IMR-90 (cell line): ENCODE results near the gene CAMK2D. TPM values are rescaled to one million over a fixed set of nuclear protein-coding genes. Genes with fewer than 3 reads are reported as not detected.

Experiments used
- ATAC-seq: fragments of 200-7000 bp; cut with Tn5 transposase; 2 replicates; pipeline ENCODE4 v1.9.1; 2020; ENCODE audit warnings: low read depth, mild to moderate bottlenecking, moderate library complexity
- BruUV-seq: library from RNA; stranded (reverse); fragments of 400-500 nt; replicated peaks from 2 replicates; lab custom pipeline; 2021; lab: Mats Ljungman, UMichigan
- CTCF ChIA-PET: fragments of 300-600 bp; formaldehyde crosslinking; extraction: SDS; loops from one replicate; lab custom pipeline; 2021; ENCODE audit warnings: antibody characterized with exemption; lab: Yijun Ruan, JAX
- POLR2A ChIA-PET: fragments of 300-600 bp; sonication (Branson Sonifier 250); formaldehyde crosslinking; loops from one replicate; lab custom pipeline; 2022; ENCODE audit warnings: antibody characterized with exemption; ENCODE audit not compliant: unreplicated experiment; lab: Charles Lee
- DNase-seq: peaks from one replicate; pipeline ENCODE4 v3.0.0; 2013
- H2AFZ ChIP-seq: replicated peaks from 2 replicates; pipeline ENCODE3; 2013; ENCODE audit warnings: low read length, mild to moderate bottlenecking; ENCODE audit not compliant: poor library complexity
- H2AK5ac ChIP-seq: 2 replicates; pipeline ENCODE4 v1.6.1; 2013; ENCODE audit warnings: low read depth, low read length, inconsistent platforms
- H2AK9ac ChIP-seq: replicated peaks from 2 replicates; pipeline ENCODE3; 2013; ENCODE audit warnings: mild to moderate bottlenecking, low read depth, low read length, moderate library complexity; ENCODE audit not compliant: poor library complexity
- H2BK120ac ChIP-seq: 2 replicates; pipeline ENCODE4 v1.6.1; 2013; ENCODE audit warnings: low read depth, low read length, inconsistent platforms
- H2BK15ac ChIP-seq: 3 replicates; pipeline ENCODE4 v1.6.1; 2013; ENCODE audit warnings: low read depth, low read length, inconsistent platforms
- H2BK20ac ChIP-seq: 2 replicates; pipeline ENCODE4 v1.6.1; 2013; ENCODE audit warnings: low read depth, mild to moderate bottlenecking, inconsistent platforms, low read length, moderate library complexity
- H2BK5ac ChIP-seq: 2 replicates; pipeline ENCODE4 v1.6.1; 2013; ENCODE audit warnings: mild to moderate bottlenecking, low read depth, low read length, inconsistent platforms; ENCODE audit not compliant: poor library complexity, severe bottlenecking
- H3K14ac ChIP-seq: replicated peaks from 2 replicates; pipeline ENCODE4 v1.6.1; 2013; ENCODE audit warnings: low read depth, low read length, inconsistent platforms
- H3K18ac ChIP-seq: 2 replicates; pipeline ENCODE4 v1.6.1; 2013; ENCODE audit warnings: low read depth, low read length, control low read depth
- H3K23ac ChIP-seq: 2 replicates; pipeline ENCODE4 v1.6.1; 2013; ENCODE audit warnings: low read depth, low read length, inconsistent platforms
- H3K27ac ChIP-seq: 2 replicates; pipeline ENCODE4 v1.5.1; 2013; ENCODE audit warnings: mild to moderate bottlenecking, control low read depth, low read length; ENCODE audit not compliant: insufficient read depth
- H3K27me3 ChIP-seq: 2 replicates; pipeline ENCODE4 v1.6.1; 2013; ENCODE audit warnings: low read length; ENCODE audit not compliant: control insufficient read depth, insufficient read depth
- H3K36me3 ChIP-seq: 2 replicates; pipeline ENCODE4 v1.6.1; 2013; ENCODE audit warnings: low read length, mixed read lengths; ENCODE audit not compliant: control insufficient read depth, insufficient read depth
- H3K4ac ChIP-seq: 2 replicates; pipeline ENCODE4 v1.6.1; 2013; ENCODE audit warnings: low read depth, low read length, inconsistent platforms
- H3K4me1 ChIP-seq: 2 replicates; pipeline ENCODE4 v1.6.1; 2013; ENCODE audit warnings: low read length, mixed read lengths; ENCODE audit not compliant: control insufficient read depth, insufficient read depth
- H3K4me2 ChIP-seq: 2 replicates; pipeline ENCODE4 v1.6.1; 2013; ENCODE audit warnings: low read depth, mild to moderate bottlenecking, control low read depth, low read length, moderate library complexity
- H3K4me3 ChIP-seq: 2 replicates; pipeline ENCODE4 v1.5.1; 2013; ENCODE audit warnings: low read depth, mild to moderate bottlenecking, control low read depth, low read length, moderate library complexity; ENCODE audit not compliant: insufficient read depth
- H3K56ac ChIP-seq: 2 replicates; pipeline ENCODE4 v1.6.1; 2013; ENCODE audit warnings: low read length, inconsistent platforms; ENCODE audit not compliant: insufficient read depth; ENCODE audit errors: extremely low read depth
- H3K79me1 ChIP-seq, 2 experiments: 2 replicates each; pipeline ENCODE4 v1.6.1; 2013; ENCODE audit warnings: low read length in 2 of 2, inconsistent platforms in 1 of 2, low read depth in 1 of 2
- H3K9ac ChIP-seq: 2 replicates; pipeline ENCODE4 v1.6.1; 2013; ENCODE audit warnings: low read depth, low read length, control low read depth
- H3K9me1 ChIP-seq: 2 replicates; pipeline ENCODE4 v1.6.1; 2013; ENCODE audit warnings: low read length, inconsistent platforms; ENCODE audit not compliant: insufficient read depth
- H3K9me3 ChIP-seq: 2 replicates; pipeline ENCODE4 v1.6.1; 2013; ENCODE audit warnings: low read length; ENCODE audit not compliant: control insufficient read depth, insufficient read depth
- H4K20me1 ChIP-seq: 2 replicates; pipeline ENCODE4 v1.6.1; 2013; ENCODE audit warnings: low read length, inconsistent platforms; ENCODE audit not compliant: insufficient read depth
- H4K5ac ChIP-seq: 2 replicates; pipeline ENCODE4 v1.6.1; 2013; ENCODE audit warnings: mild to moderate bottlenecking, low read depth, low read length, control low read depth
- H4K8ac ChIP-seq, 2 experiments: 2 replicates each; pipeline ENCODE4 v1.6.1; 2013; ENCODE audit warnings: low read depth in 2 of 2, low read length in 2 of 2, control low read depth in 1 of 2, inconsistent platforms in 1 of 2
- H4K91ac ChIP-seq: 2 replicates; pipeline ENCODE4 v1.6.1; 2013; ENCODE audit warnings: low read depth, low read length, inconsistent platforms; ENCODE audit not compliant: insufficient read depth
- BHLHE40 ChIP-seq: fragments of 150-350 bp; IDR thresholded peaks from 2 replicates; pipeline ENCODE4 v1.6.1; 2016; ENCODE audit warnings: mild to moderate bottlenecking, low read depth, low read length
- CEBPB ChIP-seq: IDR thresholded peaks from 2 replicates; pipeline ENCODE4 v1.6.1; 2012; ENCODE audit warnings: low read depth, low read length, improper control_type of control experiment
- CHD1 ChIP-seq: IDR thresholded peaks from 2 replicates; pipeline ENCODE4 v1.6.1; 2012; ENCODE audit warnings: low read depth, low read length, improper control_type of control experiment
- CTCF ChIP-seq: conservative IDR thresholded peaks from 2 replicates; pipeline ENCODE4 v1.5.1; 2012; ENCODE audit warnings: mild to moderate bottlenecking, low read depth, low read length, improper control_type of control experiment
- ELK1 ChIP-seq: fragments of 150-350 bp; IDR thresholded peaks from 2 replicates; pipeline ENCODE4 v1.6.1; 2016; ENCODE audit warnings: low read depth, mild to moderate bottlenecking, low read length, moderate library complexity, borderline replicate concordance
- FOS ChIP-seq: fragments of 150-350 bp; IDR thresholded peaks from 2 replicates; pipeline ENCODE4 v1.6.1; 2016; ENCODE audit warnings: low read depth, low read length
- MAFK ChIP-seq: IDR thresholded peaks from 2 replicates; pipeline ENCODE4 v1.6.1; 2012; ENCODE audit warnings: low read depth, low read length, improper control_type of control experiment
- MAZ ChIP-seq: IDR thresholded peaks from 2 replicates; pipeline ENCODE4 v1.6.1; 2012; ENCODE audit warnings: low read depth, mild to moderate bottlenecking, low read length, improper control_type of control experiment, moderate library complexity, borderline replicate concordance
- MXI1 ChIP-seq: IDR thresholded peaks from 2 replicates; pipeline ENCODE4 v1.6.1; 2012; ENCODE audit warnings: low read depth, mild to moderate bottlenecking, low read length, moderate library complexity, borderline replicate concordance
- NFE2L2 ChIP-seq: fragments of 150-350 bp; IDR thresholded peaks from 2 replicates; pipeline ENCODE4 v1.6.1; 2016; ENCODE audit warnings: low read depth, mild to moderate bottlenecking, low read length
- POLR2A ChIP-seq: IDR thresholded peaks from 2 replicates; pipeline ENCODE4 v1.6.1; 2012; ENCODE audit warnings: mild to moderate bottlenecking, low read depth, low read length
- RAD21 ChIP-seq: IDR thresholded peaks from 2 replicates; pipeline ENCODE4 v1.6.1; 2012; ENCODE audit warnings: low read length, improper control_type of control experiment
- RCOR1 ChIP-seq: IDR thresholded peaks from 2 replicates; pipeline ENCODE4 v1.6.1; 2012; ENCODE audit warnings: mild to moderate bottlenecking, low read length, improper control_type of control experiment; ENCODE audit not compliant: insufficient replicate concordance
- RFX5 ChIP-seq: IDR thresholded peaks from 2 replicates; pipeline ENCODE4 v1.8.0; 2012; ENCODE audit warnings: low read depth, mild to moderate bottlenecking, low read length, moderate library complexity
- SMC3 ChIP-seq: fragments of 150-350 bp; IDR thresholded peaks from 2 replicates; pipeline ENCODE4 v1.6.1; 2016; ENCODE audit warnings: low read depth, mild to moderate bottlenecking, antibody characterized with exemption, low read length, moderate library complexity
- USF2 ChIP-seq: fragments of 150-350 bp; IDR thresholded peaks from 2 replicates; pipeline ENCODE4 v1.6.1; 2017; ENCODE audit warnings: mild to moderate bottlenecking, antibody characterized with exemption, low read length, low read depth
- WGBS, 2 experiments: methylation state at CpG; one replicate each; pipeline versions ENCODE4 v1.1.5 to v1.1.7; 2013; ENCODE audit warnings: missing lambda C conversion rate in 2 of 2; ENCODE audit not compliant: insufficient read length in 1 of 2; ENCODE audit errors: extremely low coverage in 2 of 2; 5-methylcytosine and 5-hydroxymethylcytosine counted together
- dilution Hi-C: fragments of 300-500 bp; cut with HindIII; formaldehyde crosslinking; loops from one replicate; pipeline ENCODE4 v1.14.3; 2018; ENCODE audit warnings: low sequenced_read_pairs; ENCODE audit not compliant: unreplicated experiment
- in situ Hi-C: fragments of 300-500 bp; cut with MboI; formaldehyde crosslinking; loops from 3 replicates; pipeline ENCODE4 v1.14.3; 2019; ENCODE audit warnings: low sequenced_read_pairs, inconsistent platforms, mixed read lengths
- intact Hi-C: fragments of 100-400 bp; cut with micrococcal nuclease; formaldehyde crosslinking; loops from 2 replicates; pipeline ENCODE4 v1.10.0; 2022
- polyA plus RNA-seq, 3 experiments: library from polyadenylated mRNA; depleted of rRNA; stranded (reverse); fragments of >200 nt; gene quantifications; 2 replicates each; pipeline ENCODE4 v1.2.3, GENCODE V29; 2012; ENCODE audit warnings: low replicate concordance in 1 of 3
- total RNA-seq: library from RNA; depleted of rRNA; stranded (reverse); fragments of >200 nt; gene quantifications from 2 replicates; pipeline ENCODE4 v1.2.3, GENCODE V29; 2012

Gene CAMK2D
- total and polyA plus RNA-seq, 2 of the 4 experiments (the other 2 are of a cell fraction), result 44.6 to 156 TPM

GRCh38 chr4:113740857-113741379 is 20.6 kb downstream of the CAMK2D start:
- H3K9me3 ChIP-seq, result no peaks in the 10 kb centered on the region
- no peak overlapping the region for H3K23ac ChIP-seq
- no peak overlapping the region for H3K27ac ChIP-seq
- peaks cover 2% of the 10 kb centered on the region; the same call in 1 of the 2 replicates for H3K4me1 ChIP-seq
- no peak overlapping the region for H2AK9ac ChIP-seq
- intact Hi-C loops, result no loop called here
- TF ChIP-seq MAZ, result no peak
- no peak for TF ChIP-seq SMC3
- no peak for TF ChIP-seq NFE2L2
- TF ChIP-seq RFX5, result no peak
- no peak for TF ChIP-seq RCOR1
- TF ChIP-seq FOS, result no peak
- TF ChIP-seq MXI1, result no peak
- TF ChIP-seq USF2, result no peak
- TF ChIP-seq RAD21, result no peak
- TF ChIP-seq CEBPB, result no peak
- TF ChIP-seq BHLHE40, result no peak
- TF ChIP-seq MAFK, result no peak
- TF ChIP-seq ELK1, result no peak
- no peak for TF ChIP-seq CHD1
- no peak for TF ChIP-seq POLR2A
- no peak for TF ChIP-seq CTCF
- ChIA-PET POLR2A (no interaction called here), CTCF (interaction anchor here (0.5 kb wide), 1 partner anchor 244 kb away, joined by 6 read pairs; no protein-coding TSS in a partner anchor)
- H3K56ac ChIP-seq, result no peak overlapping the region
- no TSS peak for BruUV-seq
- dilution Hi-C loops, result no loop called here
- no peak overlapping the region for H3K4me3 ChIP-seq
- no peak for DNase-seq
- H3K4me2 ChIP-seq, result no peak overlapping the region
- peaks cover 2% of the 10 kb centered on the region; the same call in 1 of the 2 replicates for H3K9me1 ChIP-seq
- H4K91ac ChIP-seq, result no peak overlapping the region
- peaks cover 3% of the 10 kb centered on the region for H3K36me3 ChIP-seq
- H4K20me1 ChIP-seq, result peaks cover 9% of the 10 kb centered on the region; the same call in 1 of the 2 replicates
- ATAC-seq, result no peak
- H2BK5ac ChIP-seq, result no peak overlapping the region
- no peak overlapping the region for H3K18ac ChIP-seq
- peaks cover 30 to 49% of the 10 kb centered on the region in 2 experiments for H3K79me1 ChIP-seq
- H4K5ac ChIP-seq, result no peak overlapping the region
- in situ Hi-C loops, result no loop called here
- H3K27me3 ChIP-seq, result no peaks in the 10 kb centered on the region
- H4K8ac ChIP-seq, result no peak overlapping the region
- H3K9ac ChIP-seq, result no peak overlapping the region
- no peak overlapping the region for H2BK20ac ChIP-seq
- no CpG with 5 or more reads among the region's 2 CpGs for WGBS, 2 experiments
- H3K14ac ChIP-seq, result no peak overlapping the region
- no peak overlapping the region for H2BK120ac ChIP-seq
- H2BK15ac ChIP-seq, result no peak overlapping the region
- no peak overlapping the region for H3K4ac ChIP-seq
- H2AK5ac ChIP-seq, result no peak overlapping the region
- H2AFZ ChIP-seq, result no peak overlapping the region
